Mesothelial cell of epicardium (in vitro differentiated cells): ENCODE data around the gene TMSB4X. TPM values are rescaled to one million over a fixed set of nuclear protein-coding genes. Genes with fewer than 3 reads are reported as not detected.

Experiments
- DNase-seq, 2 experiments: peaks; one replicate each; pipeline ENCODE4 v3.0.0; 2021; ENCODE audit warnings: low spot score in 2 of 2; ENCODE audit not compliant: unreplicated experiment in 2 of 2
- H3K27ac Mint-ChIP-seq: 2 replicates; pipeline ENCODE4 v1.8.0; 2021; ENCODE audit warnings: mixed read lengths
- H3K27me3 Mint-ChIP-seq: 2 replicates; pipeline ENCODE4 v1.8.0; 2021; ENCODE audit warnings: low read depth, mixed read lengths
- H3K36me3 Mint-ChIP-seq: 2 replicates; pipeline ENCODE4 v1.8.0; 2021; ENCODE audit warnings: mixed read lengths
- H3K4me1 Mint-ChIP-seq: 2 replicates; pipeline ENCODE4 v1.8.0; 2021; ENCODE audit warnings: mixed read lengths
- H3K4me3 Mint-ChIP-seq: 2 replicates; pipeline ENCODE4 v1.8.0; 2021; ENCODE audit warnings: mild to moderate bottlenecking, moderate library complexity, mixed read lengths
- H3K9me3 Mint-ChIP-seq: 2 replicates; pipeline ENCODE4 v1.8.0; 2021; ENCODE audit warnings: mixed read lengths
- total RNA-seq: library from RNA; stranded (reverse); gene quantifications from 3 replicates; pipeline ENCODE4 v1.2.1, GENCODE V29; 2021
- TF ChIP-seq, protein P1 (sequence below): fragments of 200-600 bp; sonication (generic); IDR thresholded peaks from one replicate; pipeline ENCODE4 v1.5.0; 2021; ENCODE audit warnings: antibody characterized with exemption; ENCODE audit not compliant: unreplicated experiment

TMSB4X gene
- total RNA-seq, 1 donor from 2014 or later = 2,121 TPM

DNA sequence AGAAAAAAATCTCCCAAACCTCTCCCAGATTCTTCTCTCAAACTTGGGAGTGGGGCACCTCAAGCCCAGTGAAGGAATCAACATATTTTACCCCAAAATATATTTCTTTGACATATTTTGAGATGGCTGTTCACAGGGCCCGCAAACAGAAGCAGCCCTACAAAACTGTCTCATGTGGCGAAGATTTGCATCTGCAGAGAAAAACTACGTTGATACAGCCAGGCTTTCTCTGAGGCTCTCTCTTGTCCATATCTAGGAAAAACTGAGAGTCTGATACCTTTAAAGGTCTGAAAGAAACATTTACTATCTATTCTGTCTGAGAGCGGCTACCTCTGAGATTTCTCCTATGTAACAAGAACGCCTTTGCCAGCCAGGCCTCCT lies 23.3 kb upstream of the TMSB4X start:
- Mint-ChIP-seq H3K9me3 (no peaks in the 10 kb centered on the region), H3K27me3 (no peaks in the 10 kb centered on the region), H3K4me3 (no peak overlapping the region), H3K36me3 (no peaks in the 10 kb centered on the region), H3K27ac (no peak overlapping the region), H3K4me1 (peaks cover 41% of the 10 kb centered on the region)
- DNase-seq = no peak
- TF ChIP-seq, protein P1, sequence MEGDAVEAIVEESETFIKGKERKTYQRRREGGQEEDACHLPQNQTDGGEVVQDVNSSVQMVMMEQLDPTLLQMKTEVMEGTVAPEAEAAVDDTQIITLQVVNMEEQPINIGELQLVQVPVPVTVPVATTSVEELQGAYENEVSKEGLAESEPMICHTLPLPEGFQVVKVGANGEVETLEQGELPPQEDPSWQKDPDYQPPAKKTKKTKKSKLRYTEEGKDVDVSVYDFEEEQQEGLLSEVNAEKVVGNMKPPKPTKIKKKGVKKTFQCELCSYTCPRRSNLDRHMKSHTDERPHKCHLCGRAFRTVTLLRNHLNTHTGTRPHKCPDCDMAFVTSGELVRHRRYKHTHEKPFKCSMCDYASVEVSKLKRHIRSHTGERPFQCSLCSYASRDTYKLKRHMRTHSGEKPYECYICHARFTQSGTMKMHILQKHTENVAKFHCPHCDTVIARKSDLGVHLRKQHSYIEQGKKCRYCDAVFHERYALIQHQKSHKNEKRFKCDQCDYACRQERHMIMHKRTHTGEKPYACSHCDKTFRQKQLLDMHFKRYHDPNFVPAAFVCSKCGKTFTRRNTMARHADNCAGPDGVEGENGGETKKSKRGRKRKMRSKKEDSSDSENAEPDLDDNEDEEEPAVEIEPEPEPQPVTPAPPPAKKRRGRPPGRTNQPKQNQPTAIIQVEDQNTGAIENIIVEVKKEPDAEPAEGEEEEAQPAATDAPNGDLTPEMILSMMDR = no peak

DNA sequence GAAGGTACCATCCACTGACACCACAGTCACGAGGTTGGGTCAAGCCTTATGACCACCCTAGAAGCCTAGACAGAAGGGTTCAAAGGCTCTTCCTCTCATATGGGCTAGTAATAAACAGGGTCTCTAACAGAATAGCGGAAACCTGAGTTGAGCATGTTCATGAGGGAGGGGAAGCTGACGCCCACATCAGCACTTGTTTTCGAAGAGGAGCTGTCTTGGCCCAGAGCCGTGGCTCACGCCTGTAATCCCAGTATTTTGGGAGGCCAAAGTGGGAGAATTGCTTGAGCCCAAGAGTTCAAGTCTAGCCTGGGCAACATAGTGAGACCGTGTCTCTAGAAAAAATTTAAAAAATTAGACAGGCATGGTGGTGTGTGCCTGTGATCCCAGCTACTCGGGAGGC lies 21.5 kb upstream of the TMSB4X start:
- H3K27me3 Mint-ChIP-seq = no peaks in the 10 kb centered on the region
- no peaks in the 10 kb centered on the region for H3K36me3 Mint-ChIP-seq
- TF ChIP-seq, protein P1 = no peak
- H3K27ac Mint-ChIP-seq = no peak overlapping the region
- no peak for DNase-seq
- peaks cover 34% of the 10 kb centered on the region for H3K4me1 Mint-ChIP-seq
- peaks cover 6% of the 10 kb centered on the region for H3K9me3 Mint-ChIP-seq
- no peak overlapping the region for H3K4me3 Mint-ChIP-seq

DNA sequence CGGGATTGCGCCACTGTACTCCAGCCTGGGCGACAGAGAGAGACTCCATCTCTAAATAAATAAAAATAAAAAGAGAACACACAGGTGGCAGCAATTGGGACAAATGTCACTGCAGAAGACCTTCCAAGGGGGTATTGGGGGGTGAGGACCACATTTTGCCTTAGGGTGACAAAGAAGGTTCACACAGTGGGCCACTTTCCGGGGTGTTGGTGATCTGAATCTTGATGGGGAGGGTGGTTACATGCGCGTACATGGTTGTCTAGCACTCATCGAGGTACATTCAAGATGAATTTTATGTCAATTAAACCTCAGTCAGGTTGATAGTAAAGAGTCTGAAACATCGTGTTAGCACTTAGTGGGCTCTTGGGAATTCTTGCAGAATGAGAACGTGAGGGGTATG lies 20.5 kb upstream of the TMSB4X start:
- peaks cover 6% of the 10 kb centered on the region for H3K9me3 Mint-ChIP-seq

DNA sequence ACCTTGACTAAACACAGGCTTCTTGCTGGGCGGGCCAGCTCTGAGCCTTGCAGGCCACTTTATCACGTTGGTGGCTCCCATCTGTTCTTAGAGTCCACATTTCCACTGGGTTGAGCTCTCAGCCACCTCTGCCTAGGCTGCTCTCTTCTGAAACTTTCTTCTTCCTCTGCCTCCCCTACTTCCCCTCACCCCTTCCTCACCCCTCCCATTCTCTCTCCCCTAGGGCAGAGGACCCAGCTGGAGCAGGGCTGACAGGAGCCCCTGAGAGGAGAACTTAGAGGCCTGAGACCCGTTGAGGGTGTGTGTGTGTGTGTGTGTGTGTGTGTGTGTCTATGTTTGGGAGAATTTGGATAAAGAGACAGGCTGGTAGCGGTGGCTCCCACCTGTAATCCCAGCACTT lies 19.9 kb upstream of the TMSB4X start:
- TF ChIP-seq, protein P1 = no peak
- Mint-ChIP-seq H3K27ac (no peak overlapping the region), H3K36me3 (no peaks in the 10 kb centered on the region), H3K9me3 (peaks cover 6% of the 10 kb centered on the region), H3K4me1 (peaks cover 24% of the 10 kb centered on the region), H3K27me3 (no peaks in the 10 kb centered on the region), H3K4me3 (no peak overlapping the region)
- DNase-seq = no peak

More for the DNA sequence above, 20.5 kb upstream of the TMSB4X start:
- Mint-ChIP-seq H3K4me3 (no peak overlapping the region), H3K4me1 (peaks cover 30% of the 10 kb centered on the region), H3K36me3 (no peaks in the 10 kb centered on the region), H3K27ac (no peak overlapping the region), H3K27me3 (no peaks in the 10 kb centered on the region)
- TF ChIP-seq, protein P1 = no peak
- no peak for DNase-seq

DNA sequence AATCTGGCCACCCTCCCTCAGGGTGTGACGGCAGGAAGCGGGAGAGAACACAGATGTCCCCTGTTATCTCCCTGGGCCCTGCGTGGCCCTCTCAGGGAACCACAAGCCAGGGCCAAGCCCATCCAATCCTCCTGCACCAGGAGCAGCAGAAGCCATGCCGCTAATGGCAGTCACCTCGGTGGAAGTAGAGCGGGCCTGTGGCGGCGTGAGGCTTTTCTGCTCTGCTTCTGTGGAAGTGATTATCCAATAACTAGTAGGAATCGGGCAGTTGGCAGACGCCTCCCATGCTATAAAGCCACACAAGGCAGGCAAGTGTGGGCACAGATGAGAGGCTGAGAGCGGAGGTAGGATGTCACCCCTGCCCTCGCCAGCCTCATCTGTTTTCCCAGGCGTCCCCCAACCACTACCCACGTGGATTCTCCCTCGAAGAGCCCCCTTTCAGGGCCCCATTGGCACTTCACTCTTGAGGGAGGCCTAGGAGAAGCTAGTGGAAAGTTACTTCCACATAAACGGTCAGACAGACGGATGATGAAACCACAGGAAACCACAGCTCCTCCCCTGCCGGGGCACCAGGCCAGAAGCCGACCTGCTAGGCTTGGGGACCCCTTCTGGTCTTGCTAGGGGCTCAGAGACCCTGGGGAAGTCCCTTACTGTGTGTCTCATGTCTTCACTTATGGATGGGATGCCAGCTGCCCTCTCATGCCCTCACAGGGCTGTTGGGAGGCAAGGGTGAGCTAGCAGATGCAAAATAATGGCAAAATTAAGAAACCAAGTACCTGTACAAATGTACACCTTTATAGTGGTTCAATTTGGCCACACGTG lies 18.8 kb upstream of the TMSB4X start:
- DNase-seq = no peak
- H3K27ac Mint-ChIP-seq = peak overlapping the region; percentile 83
- no peaks in the 10 kb centered on the region for H3K36me3 Mint-ChIP-seq
- H3K9me3 Mint-ChIP-seq = peaks cover 15% of the 10 kb centered on the region
- TF ChIP-seq, protein P1 = no peak
- no peaks in the 10 kb centered on the region for H3K27me3 Mint-ChIP-seq
- H3K4me1 Mint-ChIP-seq = peaks cover 13% of the 10 kb centered on the region
- H3K4me3 Mint-ChIP-seq = no peak overlapping the region
